BLaER1 (cell line): ENCODE measurements around the gene TBX18.

Source experiments
- H3K27ac ChIP-seq: shearing (Covaris generic); formaldehyde crosslinking; 2 replicates; pipeline ENCODE4 v1.8.1; 2022
- H3K27me3 ChIP-seq: shearing (Covaris generic); formaldehyde crosslinking; 2 replicates; pipeline ENCODE4 v1.8.1; 2022
- H3K36me3 ChIP-seq: shearing (Covaris generic); formaldehyde crosslinking; 2 replicates; pipeline ENCODE4 v1.8.1; 2022
- H3K4me1 ChIP-seq: shearing (Covaris generic); formaldehyde crosslinking; 2 replicates; pipeline ENCODE4 v1.8.1; 2022
- H3K4me2 ChIP-seq: shearing (Covaris generic); formaldehyde crosslinking; 2 replicates; pipeline ENCODE4 v1.8.1; 2022
- H3K4me3 ChIP-seq: shearing (Covaris generic); formaldehyde crosslinking; 2 replicates; pipeline ENCODE4 v1.8.1; 2022
- H3K9ac ChIP-seq: shearing (Covaris generic); formaldehyde crosslinking; 2 replicates; pipeline ENCODE4 v1.8.1; 2022
- H3K9me3 ChIP-seq: shearing (Covaris generic); formaldehyde crosslinking; 2 replicates; pipeline ENCODE4 v1.8.1; 2022
- H4K20me1 ChIP-seq: shearing (Covaris generic); formaldehyde crosslinking; 2 replicates; pipeline ENCODE4 v1.8.1; 2022
- Cebpa-rat ChIP-seq: shearing (Covaris generic); IDR thresholded peaks from 2 replicates; pipeline ENCODE4 v1.8.1; 2022

Gene TBX18

GRCh38 chr6:84752118-84752850, 12.1 kb downstream of the TBX18 start:
- no peaks in the 10 kb centered on the region for H4K20me1 ChIP-seq
- H3K27ac ChIP-seq, result no peak overlapping the region
- no peaks in the 10 kb centered on the region for H3K9me3 ChIP-seq
- no peaks in the 10 kb centered on the region for H3K36me3 ChIP-seq
- no peaks in the 10 kb centered on the region for H3K4me1 ChIP-seq
- no peak overlapping the region for H3K4me3 ChIP-seq
- H3K9ac ChIP-seq, result no peak overlapping the region
- TF ChIP-seq Cebpa-rat, result no peak
- no peak overlapping the region for H3K4me2 ChIP-seq
- H3K27me3 ChIP-seq, result no peaks in the 10 kb centered on the region

- no peaks in the 10 kb centered on the region for H3K36me3 ChIP-seq
- no peak overlapping the region for H3K4me3 ChIP-seq
- H3K9me3 ChIP-seq, result no peaks in the 10 kb centered on the region
- no peak overlapping the region for H3K9ac ChIP-seq
- TF ChIP-seq Cebpa-rat, result no peak
- no peak overlapping the region for H3K4me2 ChIP-seq
- H3K4me1 ChIP-seq, result no peaks in the 10 kb centered on the region
- no peak overlapping the region for H3K27ac ChIP-seq
- H4K20me1 ChIP-seq, result no peaks in the 10 kb centered on the region
- no peaks in the 10 kb centered on the region for H3K27me3 ChIP-seq
Measured at GRCh38 chr6:84749181-84749580, 15.2 kb downstream of the TBX18 start.

GRCh38 chr6:84748376-84748775, 16.0 kb downstream of the TBX18 start:
- no peaks in the 10 kb centered on the region for H3K4me1 ChIP-seq
- TF ChIP-seq Cebpa-rat, result no peak
- H3K9ac ChIP-seq, result no peak overlapping the region
- no peak overlapping the region for H3K4me2 ChIP-seq
- no peaks in the 10 kb centered on the region for H3K36me3 ChIP-seq
- H3K9me3 ChIP-seq, result no peaks in the 10 kb centered on the region
- no peak overlapping the region for H3K27ac ChIP-seq
- H3K27me3 ChIP-seq, result no peaks in the 10 kb centered on the region
- no peak overlapping the region for H3K4me3 ChIP-seq
- H4K20me1 ChIP-seq, result no peaks in the 10 kb centered on the region

GRCh38 chr6:84743616-84744015, 20.8 kb downstream of the TBX18 start:
- Histone ChIP-seq H3K9me3 (no peaks in the 10 kb centered on the region), H3K27me3 (no peaks in the 10 kb centered on the region), H3K4me1 (no peaks in the 10 kb centered on the region), H3K4me3 (no peak overlapping the region), H3K27ac (no peak overlapping the region), H3K36me3 (no peaks in the 10 kb centered on the region), H3K4me2 (no peak overlapping the region), H3K9ac (no peak overlapping the region), H4K20me1 (no peaks in the 10 kb centered on the region)
- TF ChIP-seq Cebpa-rat, result no peak

- TF ChIP-seq Cebpa-rat, result no peak
- Histone ChIP-seq H3K4me1 (no peaks in the 10 kb centered on the region), H3K36me3 (no peaks in the 10 kb centered on the region)
Measured at GRCh38 chr6:84740385-84740784, 24.0 kb downstream of the TBX18 start.

GRCh38 chr6:84739866-84740208, 24.6 kb downstream of the TBX18 start:
- H3K4me2 ChIP-seq, result no peak overlapping the region
- H4K20me1 ChIP-seq, result no peaks in the 10 kb centered on the region
- no peak overlapping the region for H3K27ac ChIP-seq
- H3K27me3 ChIP-seq, result no peaks in the 10 kb centered on the region
- H3K36me3 ChIP-seq, result no peaks in the 10 kb centered on the region
- TF ChIP-seq Cebpa-rat, result no peak
- no peak overlapping the region for H3K4me3 ChIP-seq
- H3K4me1 ChIP-seq, result no peaks in the 10 kb centered on the region
- no peaks in the 10 kb centered on the region for H3K9me3 ChIP-seq
- no peak overlapping the region for H3K9ac ChIP-seq

More at GRCh38 chr6:84740385-84740784, 24.0 kb downstream of the TBX18 start:
- H3K27ac ChIP-seq, result no peak overlapping the region
- H3K4me2 ChIP-seq, result no peak overlapping the region
- H4K20me1 ChIP-seq, result no peaks in the 10 kb centered on the region
- H3K9me3 ChIP-seq, result no peaks in the 10 kb centered on the region
- no peak overlapping the region for H3K9ac ChIP-seq
- no peak overlapping the region for H3K4me3 ChIP-seq
- H3K27me3 ChIP-seq, result no peaks in the 10 kb centered on the region

GRCh38 chr6:84738996-84739865, 25.2 kb downstream of the TBX18 start:
- Histone ChIP-seq H3K9me3 (no peaks in the 10 kb centered on the region), H3K27me3 (no peaks in the 10 kb centered on the region), H4K20me1 (no peaks in the 10 kb centered on the region), H3K36me3 (no peaks in the 10 kb centered on the region), H3K4me1 (no peaks in the 10 kb centered on the region), H3K4me2 (no peak overlapping the region), H3K9ac (no peak overlapping the region), H3K4me3 (no peak overlapping the region), H3K27ac (no peak overlapping the region)
- TF ChIP-seq Cebpa-rat, result no peak

GRCh38 chr6:84733889-84734288, 30.5 kb downstream of the TBX18 start:
- no peak for TF ChIP-seq Cebpa-rat

GRCh38 chr6:84731901-84732300, 32.5 kb downstream of the TBX18 start:
- Histone ChIP-seq H3K27ac (no peak overlapping the region), H3K4me1 (no peaks in the 10 kb centered on the region), H3K9me3 (no peaks in the 10 kb centered on the region), H4K20me1 (no peaks in the 10 kb centered on the region), H3K27me3 (no peaks in the 10 kb centered on the region), H3K9ac (no peak overlapping the region), H3K4me2 (no peak overlapping the region), H3K4me3 (no peak overlapping the region), H3K36me3 (no peaks in the 10 kb centered on the region)
- TF ChIP-seq Cebpa-rat, result no peak

More at GRCh38 chr6:84733889-84734288, 30.5 kb downstream of the TBX18 start:
- H3K9me3 ChIP-seq, result no peaks in the 10 kb centered on the region
- no peaks in the 10 kb centered on the region for H3K4me1 ChIP-seq
- no peak overlapping the region for H3K4me3 ChIP-seq
- H3K27me3 ChIP-seq, result no peaks in the 10 kb centered on the region
- no peak overlapping the region for H3K27ac ChIP-seq
- no peak overlapping the region for H3K4me2 ChIP-seq
- no peaks in the 10 kb centered on the region for H3K36me3 ChIP-seq
- no peak overlapping the region for H3K9ac ChIP-seq
- no peaks in the 10 kb centered on the region for H4K20me1 ChIP-seq

GRCh38 chr6:84731401-84731800, 33.0 kb downstream of the TBX18 start:
- Histone ChIP-seq H3K4me2 (no peak overlapping the region), H3K9me3 (no peaks in the 10 kb centered on the region), H3K36me3 (no peaks in the 10 kb centered on the region), H3K4me1 (no peaks in the 10 kb centered on the region), H4K20me1 (no peaks in the 10 kb centered on the region), H3K27ac (no peak overlapping the region), H3K4me3 (no peak overlapping the region), H3K9ac (no peak overlapping the region), H3K27me3 (no peaks in the 10 kb centered on the region)
- TF ChIP-seq Cebpa-rat, result no peak
